PC-9 (cell line): ENCODE measurements around the gene ESD. TPM values are rescaled to one million over a fixed set of nuclear protein-coding genes. Genes with fewer than 3 reads are reported as not detected.
A peak's percentile ranks its signal among the peaks of the same experiment; 100 is the strongest.

ENCODE experiments used
- BruUV-seq: library from RNA; stranded (reverse); fragments of 400-500 nt; replicated peaks from 2 replicates; lab custom pipeline; 2021; lab: Mats Ljungman, UMichigan
- CTCF ChIA-PET: fragments of 300-600 bp; sonication (Branson Sonifier 250); formaldehyde crosslinking; loops from one replicate; lab custom pipeline; 2022; ENCODE audit warnings: antibody characterized with exemption; lab: Charles Lee
- POLR2A ChIA-PET: fragments of 300-600 bp; sonication (Branson Sonifier 250); formaldehyde crosslinking; loops from one replicate; lab custom pipeline; 2022; ENCODE audit warnings: antibody characterized with exemption; ENCODE audit not compliant: unreplicated experiment; lab: Charles Lee
- DNase-seq, 2 experiments: peaks; one replicate each; pipeline versions ENCODE4 v3.0.0 to v3.0.0-alpha.2; 2015 to 2022; ENCODE audit warnings: mixed read lengths in 1 of 2
- H2AFZ ChIP-seq: fragments of 200-600 bp; sonication (generic); 2 replicates; pipeline ENCODE4 v1.8.1; 2017; ENCODE audit warnings: antibody characterized with exemption
- H3F3A ChIP-seq: fragments of 200-600 bp; sonication (generic); 2 replicates; pipeline ENCODE4 v1.8.1; 2017; ENCODE audit warnings: antibody characterized with exemption, mild to moderate bottlenecking, low read depth; ENCODE audit not compliant: insufficient read depth
- H3K27ac ChIP-seq: fragments of 200-600 bp; sonication (generic); 2 replicates; pipeline ENCODE4 v1.6.1; 2016; ENCODE audit warnings: mixed run types
- H3K27me3 ChIP-seq: fragments of 200-600 bp; sonication (generic); 2 replicates; pipeline ENCODE4 v1.6.1; 2016; ENCODE audit warnings: low read depth, mixed run types; ENCODE audit not compliant: insufficient read depth
- H3K36me3 ChIP-seq: fragments of 200-600 bp; sonication (generic); 2 replicates; pipeline ENCODE4 v1.6.1; 2016; ENCODE audit warnings: low read depth, mixed run types
- H3K4me1 ChIP-seq: fragments of 200-600 bp; sonication (generic); replicated peaks from 2 replicates; pipeline ENCODE4 v1.6.1; 2016; ENCODE audit warnings: mixed run types; ENCODE audit not compliant: insufficient read depth
- H3K4me2 ChIP-seq: fragments of 200-600 bp; sonication (generic); 2 replicates; pipeline ENCODE4 v1.6.1; 2017; ENCODE audit warnings: mixed run types
- H3K4me3 ChIP-seq: fragments of 200-600 bp; sonication (generic); 2 replicates; pipeline ENCODE4 v1.6.1; 2016; ENCODE audit warnings: mixed run types
- H3K79me2 ChIP-seq: fragments of 200-600 bp; sonication (generic); 2 replicates; pipeline ENCODE4 v1.6.1; 2017; ENCODE audit warnings: low read depth, mixed run types
- H3K9me2 ChIP-seq: fragments of 200-600 bp; sonication (generic); 2 replicates; pipeline ENCODE4 v1.8.1; 2017; ENCODE audit warnings: mild to moderate bottlenecking; ENCODE audit not compliant: insufficient read depth
- H3K9me3 ChIP-seq: fragments of 200-600 bp; sonication (generic); 2 replicates; pipeline ENCODE4 v1.8.1; 2016; ENCODE audit warnings: low read depth; ENCODE audit not compliant: insufficient read depth
- H4K20me1 ChIP-seq: fragments of 200-600 bp; sonication (generic); 2 replicates; pipeline ENCODE4 v1.8.1; 2017; ENCODE audit not compliant: insufficient read depth
- EZH2 ChIP-seq: fragments of 200-600 bp; sonication (generic); IDR thresholded peaks from 2 replicates; pipeline ENCODE4 v1.8.0; 2017; ENCODE audit warnings: antibody characterized with exemption, low read depth
- intact Hi-C: fragments of 100-400 bp; cut with micrococcal nuclease; formaldehyde crosslinking; loops from one replicate; pipeline ENCODE4 v1.10.0; 2022; ENCODE audit not compliant: unreplicated experiment
- total RNA-seq: library from RNA; stranded (reverse); gene quantifications from 2 replicates; pipeline ENCODE4 v1.2.3, GENCODE V29; 2021
- TF ChIP-seq, protein P1 (sequence below): fragments of 200-600 bp; sonication (generic); conservative IDR thresholded peaks from 2 replicates; pipeline ENCODE4 v1.6.1; 2017; ENCODE audit warnings: mixed run types, antibody characterized with exemption, mild to moderate bottlenecking, moderate library complexity

Gene ESD
- total RNA-seq, 1 experiment from 2014 or later = 58.5 TPM

DNA sequence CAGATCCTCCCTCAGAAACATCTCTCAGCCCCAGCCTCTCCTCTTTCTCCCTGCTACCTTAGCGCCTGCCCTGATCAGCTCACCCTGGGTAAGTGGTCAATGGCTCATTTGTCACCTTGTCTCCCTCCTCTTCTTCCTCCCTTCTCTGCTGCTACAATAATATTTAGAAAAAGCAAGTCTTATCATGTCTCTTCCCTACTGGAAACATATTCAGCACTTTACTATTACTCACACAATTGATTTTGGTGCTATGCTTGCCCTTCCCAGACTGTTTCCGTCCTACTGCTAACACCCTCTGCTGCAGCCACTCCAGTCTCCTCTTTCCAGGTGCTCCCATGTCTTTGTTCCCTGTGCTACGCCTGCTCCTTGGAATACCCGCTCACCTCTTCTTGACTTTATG lies 35.8 kb downstream of the ESD start:
- Histone ChIP-seq H3K4me2 (no peak overlapping the region), H3K9me2 (no peaks in the 10 kb centered on the region), H3K79me2 (no peaks in the 10 kb centered on the region), H3K9me3 (no peaks in the 10 kb centered on the region), H3K36me3 (no peaks in the 10 kb centered on the region), H3F3A (no peaks in the 10 kb centered on the region), H3K27me3 (no peaks in the 10 kb centered on the region), H4K20me1 (no peaks in the 10 kb centered on the region), H3K4me1 (peaks cover 7% of the 10 kb centered on the region; the same call in 1 of the 2 replicates), H3K4me3 (no peak overlapping the region), H2AFZ (no peak overlapping the region), H3K27ac (no peak overlapping the region)
- ChIA-PET CTCF (no interaction called here), POLR2A (no interaction called here)
- no TSS peak for BruUV-seq
- no peak for TF ChIP-seq EZH2
- TF ChIP-seq, protein P1, sequence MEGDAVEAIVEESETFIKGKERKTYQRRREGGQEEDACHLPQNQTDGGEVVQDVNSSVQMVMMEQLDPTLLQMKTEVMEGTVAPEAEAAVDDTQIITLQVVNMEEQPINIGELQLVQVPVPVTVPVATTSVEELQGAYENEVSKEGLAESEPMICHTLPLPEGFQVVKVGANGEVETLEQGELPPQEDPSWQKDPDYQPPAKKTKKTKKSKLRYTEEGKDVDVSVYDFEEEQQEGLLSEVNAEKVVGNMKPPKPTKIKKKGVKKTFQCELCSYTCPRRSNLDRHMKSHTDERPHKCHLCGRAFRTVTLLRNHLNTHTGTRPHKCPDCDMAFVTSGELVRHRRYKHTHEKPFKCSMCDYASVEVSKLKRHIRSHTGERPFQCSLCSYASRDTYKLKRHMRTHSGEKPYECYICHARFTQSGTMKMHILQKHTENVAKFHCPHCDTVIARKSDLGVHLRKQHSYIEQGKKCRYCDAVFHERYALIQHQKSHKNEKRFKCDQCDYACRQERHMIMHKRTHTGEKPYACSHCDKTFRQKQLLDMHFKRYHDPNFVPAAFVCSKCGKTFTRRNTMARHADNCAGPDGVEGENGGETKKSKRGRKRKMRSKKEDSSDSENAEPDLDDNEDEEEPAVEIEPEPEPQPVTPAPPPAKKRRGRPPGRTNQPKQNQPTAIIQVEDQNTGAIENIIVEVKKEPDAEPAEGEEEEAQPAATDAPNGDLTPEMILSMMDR = no peak
- intact Hi-C loops = loop anchor here (10.0 kb wide), 1 partner anchor 1014 kb away; no protein-coding TSS in a partner anchor
- no peak for DNase-seq

DNA sequence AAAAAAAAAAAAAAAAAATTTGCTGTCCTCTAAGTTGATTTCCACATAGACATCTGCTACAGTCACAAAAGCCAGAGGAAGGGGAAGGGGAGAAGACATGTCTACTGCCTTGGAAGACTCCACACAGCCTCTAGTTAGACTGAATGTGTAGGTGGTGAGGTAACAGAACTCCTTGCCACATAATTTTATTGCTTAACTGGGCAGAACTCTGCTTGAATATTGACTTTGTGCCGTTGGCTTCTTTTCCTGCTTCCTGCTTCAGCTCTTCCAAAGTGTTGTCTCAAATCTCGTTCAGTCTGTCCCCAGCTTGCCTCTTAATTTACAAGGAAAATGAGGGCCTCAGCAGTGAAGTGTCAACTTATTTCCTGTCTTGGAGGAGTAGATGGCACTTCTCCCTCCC lies 37.1 kb downstream of the ESD start:
- Histone ChIP-seq H3K79me2 (no peaks in the 10 kb centered on the region), H3K36me3 (no peaks in the 10 kb centered on the region), H3F3A (no peaks in the 10 kb centered on the region), H3K4me1 (peaks cover 7% of the 10 kb centered on the region; the same call in 1 of the 2 replicates), H3K27ac (no peak overlapping the region), H3K9me3 (no peaks in the 10 kb centered on the region), H3K4me3 (no peak overlapping the region), H3K27me3 (no peaks in the 10 kb centered on the region), H2AFZ (peak overlapping the region; percentile 65; the same call in 1 of the 2 replicates), H3K9me2 (no peaks in the 10 kb centered on the region), H3K4me2 (peak overlapping the region; percentile 21; the same call in 1 of the 2 replicates), H4K20me1 (no peaks in the 10 kb centered on the region)
- CTCF ChIA-PET = no interaction called here
- POLR2A ChIA-PET = no interaction called here
- no TSS peak for BruUV-seq
- intact Hi-C loops = loop anchor here (10.0 kb wide), 1 partner anchor 1015 kb away; no protein-coding TSS in a partner anchor
- TF ChIP-seq, protein P1 = no peak
- no peak for TF ChIP-seq EZH2
- DNase-seq = no peak

DNA sequence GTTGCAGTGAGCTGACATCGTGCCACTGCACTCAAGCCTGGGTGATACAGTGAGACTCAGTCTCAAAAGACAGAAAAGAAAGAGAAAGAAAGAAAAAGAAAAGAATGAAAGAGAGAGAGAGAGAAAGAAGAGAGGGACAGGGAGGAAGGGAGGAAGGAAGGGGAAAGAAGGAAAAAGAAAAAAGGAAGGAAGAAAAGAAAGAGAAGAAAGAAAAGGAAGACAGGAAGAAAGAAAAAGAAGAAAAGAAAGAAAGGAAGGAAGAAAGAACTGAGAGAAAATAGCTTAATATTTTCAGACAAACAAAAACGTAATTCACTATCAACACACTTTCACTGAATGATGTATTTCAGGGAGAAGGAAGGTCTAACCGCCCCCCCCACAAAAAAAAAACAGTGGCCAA lies 39.3 kb downstream of the ESD start:
- no peak overlapping the region for H3K4me3 ChIP-seq
- H3K27ac ChIP-seq = no peak overlapping the region
- H4K20me1 ChIP-seq = no peaks in the 10 kb centered on the region
- H3K36me3 ChIP-seq = no peaks in the 10 kb centered on the region
- POLR2A ChIA-PET = no interaction called here
- no peaks in the 10 kb centered on the region for H3K79me2 ChIP-seq
- no peak overlapping the region for H3K4me2 ChIP-seq
- CTCF ChIA-PET = no interaction called here
- H2AFZ ChIP-seq = no peak overlapping the region
- no peaks in the 10 kb centered on the region for H3K9me2 ChIP-seq
- BruUV-seq = no TSS peak
- DNase-seq = no peak
- H3K9me3 ChIP-seq = no peaks in the 10 kb centered on the region
- no peaks in the 10 kb centered on the region for H3F3A ChIP-seq
- H3K27me3 ChIP-seq = no peaks in the 10 kb centered on the region
- intact Hi-C loops = no loop called here
- H3K4me1 ChIP-seq = peaks cover 7% of the 10 kb centered on the region; the same call in 1 of the 2 replicates
- TF ChIP-seq, protein P1 = no peak
- no peak for TF ChIP-seq EZH2
